HEK293 (cell line): ENCODE measurements around the gene CH25H.

ENCODE experiments used
- CTCF ChIA-PET: fragments of 350-600 bp; formaldehyde crosslinking; extraction: SDS; loops from one replicate; lab custom pipeline; 2021; ENCODE audit warnings: antibody characterized with exemption; lab: Yijun Ruan, JAX
- POLR2A ChIA-PET: fragments of 300-600 bp; formaldehyde crosslinking; extraction: SDS; loops from one replicate; lab custom pipeline; 2020; ENCODE audit warnings: antibody characterized with exemption, inconsistent platforms; lab: Yijun Ruan, JAX
- H3K27ac ChIP-seq: fragments of 200-500 bp; sonication (Bioruptor generic); 2 replicates; pipeline ENCODE4 v1.5.1; 2014; ENCODE audit warnings: low read depth, low read length, control low read depth, inconsistent platforms; ENCODE audit errors: extremely low read depth
- H3K36me3 ChIP-seq, 2 experiments: fragments of 200-500 bp in 1 of 2; sonication (Bioruptor generic) in 1 of 2; 1 replicate in 1 of 2; 2 replicates in 1 of 2; pipeline ENCODE4 v1.5.1; 2014 to 2017; ENCODE audit warnings: inconsistent platforms in 2 of 2, low read length in 2 of 2; ENCODE audit not compliant: control insufficient read depth in 2 of 2, insufficient read depth in 1 of 2
- H3K4me1 ChIP-seq: fragments of 200-500 bp; sonication (Bioruptor generic); 2 replicates; pipeline ENCODE4 v1.5.1; 2014; ENCODE audit warnings: mild to moderate bottlenecking, low read length, inconsistent platforms; ENCODE audit not compliant: control insufficient read depth, insufficient read depth
- H3K4me3 ChIP-seq: 2 replicates; pipeline ENCODE4 v1.5.1; 2011; ENCODE audit warnings: low read depth, mild to moderate bottlenecking, control low read depth, low read length, moderate library complexity
- H3K9me3 ChIP-seq: fragments of 200-500 bp; sonication (Bioruptor generic); 2 replicates; pipeline ENCODE4 v1.5.1; 2014; ENCODE audit warnings: low read depth, low read length, inconsistent platforms; ENCODE audit not compliant: control insufficient read depth, insufficient read depth
- BCL11A ChIP-seq: fragments of 450-650 bp; formaldehyde crosslinking; IDR thresholded peaks from 2 replicates; pipeline ENCODE4 v1.5.1; 2016; ENCODE audit warnings: low read depth, missing biosample characterization, missing genetic modification characterization
- HOXA7 ChIP-seq: sonication (generic); formaldehyde crosslinking; IDR thresholded peaks from 2 replicates; pipeline ENCODE4 v1.8.1; 2022; ENCODE audit warnings: missing genetic modification reagents, borderline replicate concordance
- HOXD13 ChIP-seq: sonication (generic); formaldehyde crosslinking; IDR thresholded peaks from 2 replicates; pipeline ENCODE4 v1.8.0; 2022; ENCODE audit warnings: missing genetic modification reagents, borderline replicate concordance
- KLF7 ChIP-seq: fragments of 450-650 bp; formaldehyde crosslinking; IDR thresholded peaks from 2 replicates; pipeline ENCODE4 v1.5.1; 2016; ENCODE audit warnings: missing biosample characterization, missing genetic modification characterization, borderline replicate concordance
- SCRT1 ChIP-seq: fragments of 450-650 bp; formaldehyde crosslinking; IDR thresholded peaks from 2 replicates; pipeline ENCODE4 v1.5.1; 2016; ENCODE audit warnings: missing biosample characterization, missing genetic modification characterization, borderline replicate concordance
- SP3 ChIP-seq: fragments of 450-650 bp; formaldehyde crosslinking; IDR thresholded peaks from 2 replicates; pipeline ENCODE4 v1.5.1; 2016; ENCODE audit warnings: missing biosample characterization, missing genetic modification characterization
- ZBTB17 ChIP-seq: fragments of 450-650 bp; formaldehyde crosslinking; IDR thresholded peaks from 2 replicates; pipeline ENCODE4 v1.5.1; 2016; ENCODE audit warnings: missing biosample characterization, missing genetic modification characterization
- ZBTB20 ChIP-seq: fragments of 450-650 bp; formaldehyde crosslinking; IDR thresholded peaks from 2 replicates; pipeline ENCODE4 v1.5.1; 2016; ENCODE audit warnings: missing biosample characterization, missing genetic modification characterization
- ZBTB21 ChIP-seq: fragments of 450-650 bp; formaldehyde crosslinking; IDR thresholded peaks from 2 replicates; pipeline ENCODE4 v1.5.1; 2017; ENCODE audit warnings: missing biosample characterization, missing genetic modification characterization
- ZIC2 ChIP-seq: fragments of 450-650 bp; formaldehyde crosslinking; IDR thresholded peaks from 2 replicates; pipeline ENCODE4 v1.5.1; 2016; ENCODE audit warnings: missing biosample characterization, missing genetic modification characterization
- ZNF211 ChIP-seq: fragments of 450-650 bp; formaldehyde crosslinking; IDR thresholded peaks from 2 replicates; pipeline ENCODE4 v1.5.1; 2016; ENCODE audit warnings: low read depth, missing biosample characterization, missing genetic modification characterization
- ZNF248 ChIP-seq: fragments of 450-650 bp; formaldehyde crosslinking; IDR thresholded peaks from 2 replicates; pipeline ENCODE4 v1.5.1; 2017; ENCODE audit warnings: missing biosample characterization, missing genetic modification characterization
- ZNF426 ChIP-seq: fragments of 450-650 bp; formaldehyde crosslinking; IDR thresholded peaks from 2 replicates; pipeline ENCODE4 v1.5.1; 2017; ENCODE audit warnings: missing biosample characterization, missing genetic modification characterization, mild to moderate bottlenecking, inconsistent platforms, moderate library complexity
- ZNF48 ChIP-seq: fragments of 450-650 bp; formaldehyde crosslinking; IDR thresholded peaks from 2 replicates; pipeline ENCODE4 v1.5.1; 2016; ENCODE audit warnings: missing biosample characterization, missing genetic modification characterization
- ZNF560 ChIP-seq: fragments of 450-650 bp; formaldehyde crosslinking; IDR thresholded peaks from 2 replicates; pipeline ENCODE4 v1.5.1; 2017; ENCODE audit warnings: missing biosample characterization, missing genetic modification characterization, borderline replicate concordance
- ZNF571 ChIP-seq: fragments of 450-650 bp; formaldehyde crosslinking; IDR thresholded peaks from 2 replicates; pipeline ENCODE4 v1.5.0; 2017; ENCODE audit warnings: missing biosample characterization, missing genetic modification characterization
- ZNF660 ChIP-seq: fragments of 450-650 bp; IDR thresholded peaks from 2 replicates; pipeline ENCODE4 v1.5.1; 2018; ENCODE audit warnings: missing biosample characterization, mild to moderate bottlenecking, missing genetic modification characterization
- ZNF707 ChIP-seq: fragments of 450-650 bp; formaldehyde crosslinking; IDR thresholded peaks from 2 replicates; pipeline ENCODE4 v1.5.1; 2016; ENCODE audit warnings: missing biosample characterization, missing genetic modification characterization
- ZNF747 ChIP-seq: fragments of 450-650 bp; formaldehyde crosslinking; IDR thresholded peaks from 2 replicates; pipeline ENCODE4 v1.5.1; 2016; ENCODE audit warnings: missing biosample characterization, missing genetic modification characterization
- ZSCAN4 ChIP-seq: fragments of 450-650 bp; formaldehyde crosslinking; IDR thresholded peaks from 2 replicates; pipeline ENCODE4 v1.5.1; 2017; ENCODE audit warnings: missing biosample characterization, missing genetic modification characterization

Gene CH25H

DNA sequence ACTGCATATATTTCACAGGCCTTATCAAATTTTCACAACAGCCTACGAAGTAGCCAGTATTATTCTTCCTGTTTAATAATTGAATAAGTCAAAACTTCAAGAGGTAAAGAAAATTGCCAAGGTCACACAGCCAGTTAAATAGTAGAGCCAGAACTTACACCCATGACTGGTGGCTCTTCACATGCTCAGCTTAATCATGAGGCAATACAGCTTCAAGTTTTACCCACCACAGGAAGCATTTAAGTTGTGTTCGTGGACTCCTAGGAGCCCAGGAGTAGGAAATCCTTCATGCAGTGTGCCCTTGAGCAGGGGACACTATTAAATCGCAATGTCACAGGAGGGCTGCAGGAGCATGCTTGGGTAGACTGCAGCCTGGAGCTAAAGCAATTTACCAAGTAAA, 33.4 kb upstream of the CH25H start:
- TF ChIP-seq ZNF707 (tag by site-specific recombination): no peak
- no peak for TF ChIP-seq ZNF571 (tag by site-specific recombination)
- no peak for TF ChIP-seq ZNF560 (tag by site-specific recombination)
- no peak for TF ChIP-seq ZNF660 (tag by site-specific recombination)
- peak; percentile 36; the same call in 1 of the 2 replicates for TF ChIP-seq ZIC2 (tag by site-specific recombination)
- Histone ChIP-seq H3K36me3 (peaks cover 0 to 10% of the 10 kb centered on the region in 2 experiments; a peak in 1 of 3 replicates), H3K27ac (no peak overlapping the region), H3K9me3 (no peaks in the 10 kb centered on the region), H3K4me1 (no peaks in the 10 kb centered on the region), H3K4me3 (no peak overlapping the region)
- CTCF ChIA-PET: no interaction called here
- POLR2A ChIA-PET: no interaction called here

- H3K36me3 ChIP-seq: peaks cover 0 to 10% of the 10 kb centered on the region in 2 experiments; a peak in 1 of 3 replicates
- TF ChIP-seq ZNF248 (no peak), SCRT1 (tag by site-specific recombination) (no peak), ZSCAN4 (tag by site-specific recombination) (no peak), ZNF747 (tag by site-specific recombination) (no peak), ZBTB17 (no peak), ZBTB20 (no peak), HOXA7 (no peak), HOXD13 (CRISPR knock-in tag) (no peak)
- TF ChIP-seq, all 188 proteins: peak for 0
- ChIA-PET POLR2A (no interaction called here), CTCF (interaction anchor here (1.0 kb wide), 1 partner anchor 21 kb away, joined by 3 read pairs; no protein-coding TSS in a partner anchor)
- Histone ChIP-seq H3K4me3 (no peak overlapping the region), H3K9me3 (no peaks in the 10 kb centered on the region), H3K27ac (no peak overlapping the region), H3K4me1 (no peaks in the 10 kb centered on the region)
Observed at GRCh38 chr10:89238956-89239644, 32.0 kb upstream of the CH25H start.

GRCh38 chr10:89237849-89238248, 30.7 kb upstream of the CH25H start:
- no peaks in the 10 kb centered on the region for H3K9me3 ChIP-seq
- CTCF ChIA-PET: interaction anchor here (1.2 kb wide), 1 partner anchor 20 kb away, joined by 7 read pairs; no protein-coding TSS in a partner anchor
- TF ChIP-seq HOXA7 (no peak), BCL11A (tag by site-specific recombination) (no peak), ZNF560 (tag by site-specific recombination) (no peak), SP3 (tag by site-specific recombination) (no peak), ZBTB21 (tag by site-specific recombination) (no peak)
- TF ChIP-seq, all 188 proteins: peak for 0
- no peak overlapping the region for H3K4me3 ChIP-seq
- POLR2A ChIA-PET: no interaction called here
- H3K36me3 ChIP-seq: peaks cover 0 to 10% of the 10 kb centered on the region in 2 experiments; a peak in 1 of 3 replicates
- no peak overlapping the region for H3K27ac ChIP-seq
- no peaks in the 10 kb centered on the region for H3K4me1 ChIP-seq

GRCh38 chr10:89236226-89236797, 29.2 kb upstream of the CH25H start:
- no peaks in the 10 kb centered on the region for H3K4me1 ChIP-seq
- CTCF ChIA-PET: interaction anchor here (0.8 kb wide), 1 partner anchor 19 kb away, joined by 3 read pairs; no protein-coding TSS in a partner anchor
- no peaks in the 10 kb centered on the region for H3K9me3 ChIP-seq
- POLR2A ChIA-PET: no interaction called here
- no peak overlapping the region for H3K27ac ChIP-seq
- no peak overlapping the region for H3K4me3 ChIP-seq
- no peak for TF ChIP-seq ZNF48 (tag by site-specific recombination)
- no peak for TF ChIP-seq ZNF426 (tag by site-specific recombination)
- no peak for TF ChIP-seq KLF7 (tag by site-specific recombination)
- TF ChIP-seq ZNF211 (tag by site-specific recombination): no peak
- peaks cover 0 to 10% of the 10 kb centered on the region in 2 experiments; a peak in 1 of 3 replicates for H3K36me3 ChIP-seq
